Measurements from ENCODE around the gene SETDB2.

Gene SETDB2

GRCh38 chr13:49443704-49444523, at the start of gene SETDB2, which contains the start of gene CAB39L:
Gene SETDB2 (plus strand): TSS chr13:49444274. CDS start chr13:49451894, 7,620 bp downstream.
Gene CAB39L (minus strand): TSS chr13:49444064. CDS start chr13:49382910, 61,154 bp downstream.
- intact Hi-C loops (cut with DNase I), result loop anchor here (5.0 kb wide), 1 partner anchor 163 kb away; no protein-coding TSS in a partner anchor
- DNase-seq, result peak; percentile 96 to 100 (median 99)

- intact Hi-C loops (cut with DNase I), result no loop called here
- no peak for DNase-seq
Observed at GRCh38 chr13:49395451-49395865, 48.6 kb upstream of the SETDB2 start.

- DNase-seq, result no peak
- intact Hi-C loops (cut with DNase I), result no loop called here
Observed at GRCh38 chr13:49395878-49396380, 48.1 kb upstream of the SETDB2 start.

- no peak for DNase-seq
- intact Hi-C loops (cut with DNase I), result no loop called here
Observed at GRCh38 chr13:49399801-49400472, 44.1 kb upstream of the SETDB2 start.

GRCh38 chr13:49400755-49401659, 43.1 kb upstream of the SETDB2 start:
- DNase-seq, result no peak
- intact Hi-C loops (cut with DNase I), result no loop called here

- DNase-seq, result no peak
- intact Hi-C loops (cut with DNase I), result no loop called here
Observed at GRCh38 chr13:49403996-49404702, 39.9 kb upstream of the SETDB2 start.

GRCh38 chr13:49404703-49405020, 39.4 kb upstream of the SETDB2 start:
- intact Hi-C loops (cut with DNase I), result no loop called here
- DNase-seq, result no peak

GRCh38 chr13:49407068-49407467, 37.0 kb upstream of the SETDB2 start:
- intact Hi-C loops (cut with DNase I), result no loop called here

GRCh38 chr13:49407936-49408335, 36.1 kb upstream of the SETDB2 start:
- no peak for DNase-seq
- intact Hi-C loops (cut with DNase I), result no loop called here

More at GRCh38 chr13:49407068-49407467, 37.0 kb upstream of the SETDB2 start:
- no peak for DNase-seq

GRCh38 chr13:49409008-49409407, 35.1 kb upstream of the SETDB2 start:
- intact Hi-C loops (cut with DNase I), result no loop called here
- DNase-seq, result no peak

- no peak for DNase-seq
- intact Hi-C loops (cut with DNase I), result no loop called here
Observed at GRCh38 chr13:49410006-49410405, 34.1 kb upstream of the SETDB2 start.

- DNase-seq, result no peak
- intact Hi-C loops (cut with DNase I), result no loop called here
Observed at GRCh38 chr13:49410477-49410876, 33.6 kb upstream of the SETDB2 start.

- DNase-seq, result no peak
- intact Hi-C loops (cut with DNase I), result no loop called here
Observed at GRCh38 chr13:49411353-49411752, 32.7 kb upstream of the SETDB2 start.

- intact Hi-C loops (cut with DNase I), result no loop called here
- DNase-seq, result no peak
Observed at GRCh38 chr13:49412749-49413148, 31.3 kb upstream of the SETDB2 start.

- intact Hi-C loops (cut with DNase I), result no loop called here
- no peak for DNase-seq
Observed at GRCh38 chr13:49417161-49417560, 26.9 kb upstream of the SETDB2 start.

GRCh38 chr13:49418206-49418605, 25.9 kb upstream of the SETDB2 start:
- DNase-seq, result no peak
- intact Hi-C loops (cut with DNase I), result no loop called here

- intact Hi-C loops (cut with DNase I), result no loop called here
- no peak for DNase-seq
Observed at GRCh38 chr13:49419276-49419675, 24.8 kb upstream of the SETDB2 start.

GRCh38 chr13:49421391-49421790, 22.7 kb upstream of the SETDB2 start:
- no peak for DNase-seq
- intact Hi-C loops (cut with DNase I), result no loop called here

GRCh38 chr13:49424011-49424560, 20.0 kb upstream of the SETDB2 start:
- intact Hi-C loops (cut with DNase I), result no loop called here
- DNase-seq, result no peak
